ENCODE results near the gene PPP2R5D.

GRCh38 chr6:43061861-43062260, 77.5 kb downstream of the PPP2R5D start:
- no peak for TF ChIP-seq CTCF (IDR thresholded peaks at IDR 0.05; ENCODE audit: low read length)
- no peak for TF ChIP-seq EZH2 (IDR thresholded peaks at IDR 0.05; ENCODE audit: borderline replicate concordance, low read length)

Measured in OCI-LY1 (cell line).